Endometrial microvascular endothelial cells (primary cell): ENCODE results near the gene S100A11. TPM values are rescaled to one million over a fixed set of nuclear protein-coding genes. Genes with fewer than 3 reads are reported as not detected.

Source experiments
- in situ Hi-C: cut with HindIII; loops from 2 replicates; pipeline ENCODE4 v1.10.0; 2017; ENCODE audit warnings: low sequenced_read_pairs, low pct_unique_long_range_greater_than_20kb; ENCODE audit errors: inconsistent ontology term
- total RNA-seq: library from RNA; depleted of rRNA; stranded (reverse); fragments of >200 nt; gene quantifications from one replicate; pipeline ENCODE4 v1.2.3, GENCODE V29; 2015; ENCODE audit errors: inconsistent ontology term

Gene S100A11
- total RNA-seq, 1 donor from 2014 or later: 314 TPM

DNA sequence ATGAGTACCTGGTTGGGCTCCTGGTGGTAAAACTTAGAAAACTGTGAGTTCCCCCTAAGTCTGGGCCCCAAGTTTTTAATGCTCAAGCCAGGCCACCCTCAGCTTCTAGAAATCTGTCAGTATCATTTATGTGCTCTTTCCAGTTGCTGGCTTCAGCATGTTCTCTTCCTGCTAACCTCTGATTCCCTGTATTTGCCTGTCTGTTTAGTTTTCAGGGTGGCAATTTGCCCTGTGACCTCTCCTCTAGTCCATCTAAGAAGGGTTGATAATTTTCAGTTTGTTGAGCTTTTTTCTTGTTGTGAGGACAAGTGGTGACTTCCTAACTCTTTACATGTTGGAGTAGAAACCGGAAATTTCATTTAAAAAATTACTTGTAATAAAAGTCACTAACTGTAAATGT lies 27.1 kb downstream of the S100A11 start:
- in situ Hi-C loops: no loop called here

GRCh38 chr1:152007047-152007446 lies 29.8 kb downstream of the S100A11 start:
- in situ Hi-C loops: no loop called here

DNA sequence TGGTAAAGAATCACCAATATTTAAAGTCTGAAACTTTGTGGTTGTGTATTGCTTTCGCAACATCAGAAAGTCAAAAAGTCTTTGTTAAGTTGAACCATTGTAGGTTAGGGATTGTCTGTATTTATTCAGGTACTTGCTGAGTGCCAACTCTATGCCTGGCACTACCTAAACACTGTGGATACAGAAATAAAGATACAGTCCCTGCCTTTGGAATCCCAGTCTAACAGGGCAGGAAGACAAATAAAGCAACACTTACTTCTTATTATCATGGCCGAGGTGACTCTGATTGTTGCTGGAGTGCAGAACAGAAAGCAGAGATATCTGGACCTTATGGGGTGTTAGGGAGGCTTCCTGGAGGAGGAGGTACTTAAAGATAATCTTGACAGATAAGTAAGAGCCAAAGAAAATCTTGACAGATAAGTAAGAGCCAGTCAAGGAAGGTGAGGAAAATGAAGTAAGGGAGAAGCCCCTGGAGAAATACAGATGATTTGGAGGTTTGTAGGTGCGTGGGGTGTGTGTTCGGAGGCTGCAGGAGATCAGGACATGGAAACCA lies 31.4 kb downstream of the S100A11 start:
- in situ Hi-C loops: no loop called here

DNA sequence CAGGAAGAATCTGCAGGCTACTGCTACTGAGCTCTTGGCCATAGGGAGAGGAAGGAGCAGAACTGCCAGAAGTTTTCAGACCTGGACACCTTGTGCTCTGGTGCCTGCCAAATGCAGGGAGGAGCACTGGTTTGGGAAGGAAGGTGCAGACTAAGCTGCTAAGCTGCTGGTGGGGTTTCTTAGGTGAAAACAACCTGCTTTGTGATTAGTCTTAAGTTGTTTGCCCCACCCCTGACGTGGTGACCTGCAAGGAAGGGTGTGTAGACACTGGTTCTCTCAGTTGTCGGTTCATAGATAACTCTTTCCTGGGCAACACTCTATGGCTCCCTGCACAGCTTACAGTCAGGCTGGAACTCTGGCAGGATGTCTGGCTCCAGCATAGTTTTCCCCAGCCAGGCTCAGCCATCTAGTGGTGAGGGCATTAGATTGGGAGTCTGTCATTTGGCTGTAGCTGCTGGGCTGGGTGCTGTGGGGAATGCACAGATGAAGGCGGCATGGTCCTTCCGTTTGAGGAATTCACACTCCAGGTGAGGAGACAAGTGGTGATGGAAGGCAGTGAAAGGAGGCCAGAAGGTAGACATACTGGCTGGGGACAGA lies 32.9 kb downstream of the S100A11 start:
- in situ Hi-C loops: no loop called here

DNA sequence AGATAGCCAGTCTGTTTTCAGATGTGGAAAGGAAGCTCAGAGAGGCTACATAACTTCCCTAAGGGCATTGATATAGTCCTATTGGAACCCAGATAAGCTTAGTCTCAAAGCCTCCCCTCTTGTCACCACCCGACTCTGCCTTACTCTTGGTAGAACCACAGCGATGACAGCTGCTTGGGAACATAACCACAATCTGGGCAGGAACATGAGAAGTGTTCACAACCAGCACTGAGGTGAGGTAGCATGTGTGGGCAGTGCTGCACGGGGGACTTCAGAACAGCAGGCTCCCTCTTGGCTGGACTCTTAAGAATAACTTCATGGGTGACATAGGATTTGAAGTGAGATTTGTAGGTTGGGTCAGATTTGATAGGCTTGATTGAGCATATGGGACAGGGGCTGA lies 33.8 kb downstream of the S100A11 start:
- in situ Hi-C loops: no loop called here

- in situ Hi-C loops: no loop called here
Measured at GRCh38 chr1:152001631-152002584, 34.9 kb downstream of the S100A11 start.

DNA sequence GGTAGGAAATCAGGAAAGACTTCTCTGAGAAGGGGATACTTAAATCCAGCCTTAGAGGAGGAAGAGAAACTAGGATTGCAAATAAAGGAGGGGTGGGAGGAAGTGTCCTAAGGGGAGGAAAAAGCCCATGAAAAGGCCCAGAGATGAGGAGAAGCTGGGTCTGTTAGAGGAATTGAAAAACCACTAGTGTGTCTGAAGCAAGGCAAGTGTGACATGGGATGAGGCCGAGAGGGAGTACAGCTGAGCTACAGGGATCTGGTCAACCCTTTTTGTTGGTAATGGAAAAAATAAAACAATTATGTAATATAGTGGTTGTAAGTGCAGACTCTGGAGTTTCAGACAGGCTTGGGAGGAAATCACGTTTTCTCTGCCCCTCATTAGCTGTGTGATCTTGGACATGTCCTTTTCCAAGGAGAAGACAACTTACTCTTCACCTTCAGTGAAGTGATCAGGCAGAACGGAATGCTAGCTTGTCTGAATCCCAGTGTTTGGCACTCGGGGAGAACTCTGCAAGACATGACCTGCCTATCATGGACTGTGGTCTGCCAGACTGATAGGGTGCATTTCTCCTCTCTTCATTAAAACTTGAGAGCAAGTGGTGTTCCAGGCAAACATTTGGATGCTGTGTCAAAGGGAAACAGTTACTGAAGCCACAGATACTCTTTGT lies 35.7 kb downstream of the S100A11 start:
- in situ Hi-C loops: no loop called here

- in situ Hi-C loops: loop anchor here (10.0 kb wide), 1 partner anchor 64 kb away; no protein-coding TSS in a partner anchor
Measured at GRCh38 chr1:151998611-151999362, 38.0 kb downstream of the S100A11 start.

- in situ Hi-C loops: loop anchor here (10.0 kb wide), 1 partner anchor 62 kb away; no protein-coding TSS in a partner anchor
Measured at GRCh38 chr1:151997284-151997570, 39.6 kb downstream of the S100A11 start.

DNA sequence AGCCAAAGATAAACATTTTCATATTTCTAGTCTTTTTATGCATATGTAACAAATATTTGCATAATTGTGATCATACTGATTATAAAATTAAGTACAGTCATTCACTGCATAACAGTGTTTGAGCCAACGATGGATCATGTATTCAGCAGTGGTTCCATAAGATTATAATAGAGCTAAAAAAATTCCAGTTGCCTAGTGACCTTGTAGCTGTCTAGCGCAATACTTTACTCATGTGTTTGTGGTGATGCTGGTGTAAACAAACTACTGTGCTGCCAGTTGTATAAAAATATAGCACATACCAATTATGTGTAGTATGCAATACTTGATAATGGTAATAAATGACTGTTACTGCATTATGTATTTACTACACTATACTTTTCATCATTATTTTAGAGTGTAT lies 41.0 kb downstream of the S100A11 start:
- in situ Hi-C loops: loop anchor here (10.0 kb wide), 1 partner anchor 61 kb away; no protein-coding TSS in a partner anchor

DNA sequence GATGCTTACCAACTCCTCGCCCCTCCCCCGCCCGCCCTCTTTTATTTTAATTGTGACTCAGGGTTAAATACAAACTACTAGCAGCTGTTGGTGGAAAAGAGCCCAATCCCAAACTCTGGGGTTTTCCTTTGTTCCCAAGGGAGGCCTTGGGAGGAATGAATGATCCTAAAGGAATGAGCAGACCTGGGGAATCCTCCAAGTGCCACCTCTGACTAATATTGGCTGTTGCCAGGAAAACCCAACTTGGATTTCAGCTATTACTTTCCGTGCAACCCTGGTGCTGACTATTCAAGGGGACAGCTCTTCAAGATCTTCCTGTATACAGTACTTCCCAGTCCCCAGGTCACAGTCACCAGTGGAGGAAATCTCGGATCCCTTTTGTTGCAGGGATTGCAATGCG lies 41.8 kb downstream of the S100A11 start:
- in situ Hi-C loops: loop anchor here (10.0 kb wide), 1 partner anchor 60 kb away; no protein-coding TSS in a partner anchor

GRCh38 chr1:151993734-151994496 lies 42.9 kb downstream of the S100A11 start, which contains the start of gene S100A10:
S100A10 (minus strand) TSS chr1:151993859; CDS start chr1:151986230, 7,629 bp downstream.
- in situ Hi-C loops: loop anchor here (10.0 kb wide), 1 partner anchor 59 kb away; no protein-coding TSS in a partner anchor

DNA sequence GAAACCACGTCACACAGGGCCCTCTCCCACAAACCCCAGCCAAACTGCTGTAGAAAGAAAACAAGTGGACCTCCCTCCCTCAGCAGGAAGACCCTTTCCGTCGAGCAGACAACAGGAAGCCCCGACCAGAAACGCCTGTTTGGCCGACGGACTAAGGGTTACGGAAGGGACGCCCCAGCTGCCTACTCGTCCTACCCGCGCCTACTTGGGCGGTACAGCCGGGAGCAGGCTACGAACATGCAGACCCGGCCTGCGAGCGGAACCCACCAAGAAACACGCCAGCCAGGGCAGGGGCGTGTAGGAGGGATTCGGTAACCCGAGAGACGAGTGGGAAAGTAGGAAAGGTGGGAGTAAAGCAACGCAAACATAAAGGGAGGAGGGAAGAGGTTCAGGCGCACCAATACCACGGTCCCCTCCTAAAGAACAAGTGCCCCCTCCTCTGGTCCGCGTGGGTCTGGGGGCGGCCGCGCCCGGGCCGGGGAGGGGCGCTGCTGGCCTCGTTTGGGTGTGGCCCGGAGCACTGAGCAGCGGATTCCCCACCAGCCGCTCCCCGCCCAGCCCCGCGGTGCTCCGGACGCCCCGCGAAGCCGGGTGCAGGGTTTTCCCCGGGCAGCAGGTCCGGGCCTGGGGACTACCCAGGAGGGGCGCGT lies 43.6 kb downstream of the S100A11 start:
- in situ Hi-C loops: loop anchor here (10.0 kb wide), 1 partner anchor 58 kb away; no protein-coding TSS in a partner anchor

DNA sequence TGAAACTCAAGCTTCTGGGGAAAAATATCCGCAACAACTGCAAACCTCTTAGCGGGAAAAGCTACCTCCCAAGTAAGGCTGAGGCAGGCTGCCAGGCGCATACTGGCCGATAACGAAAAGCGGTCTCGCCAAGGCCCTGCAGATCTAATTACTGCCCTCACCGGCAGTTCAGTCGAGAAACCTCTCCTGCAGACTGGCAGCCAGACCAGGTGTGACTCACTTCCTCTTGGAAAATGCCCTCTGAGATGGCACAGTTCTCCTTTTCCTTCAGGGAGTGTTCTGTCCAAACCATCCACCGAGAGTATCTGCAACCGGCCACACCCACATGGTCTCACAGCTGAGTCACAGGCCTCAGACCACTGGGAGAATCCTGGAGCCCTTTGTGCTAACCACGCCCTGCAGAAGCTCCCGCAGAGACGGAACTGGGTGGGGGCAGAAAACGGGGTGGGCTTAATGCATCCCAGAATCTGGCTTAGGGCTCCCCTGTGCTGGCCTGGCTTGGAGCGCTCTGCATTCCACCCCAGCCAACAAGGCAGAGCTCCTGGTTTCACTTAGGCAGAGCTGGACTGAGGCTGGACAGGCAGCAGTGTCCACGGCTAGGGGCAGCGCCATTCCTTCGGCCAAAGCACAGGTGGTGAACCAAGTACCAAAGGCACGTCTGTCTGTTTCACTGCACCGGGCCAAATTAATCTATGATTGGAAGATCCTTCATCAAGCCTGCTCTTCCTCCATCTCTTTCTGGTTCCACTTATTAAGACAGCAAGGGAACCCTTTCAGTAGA lies 44.3 kb downstream of the S100A11 start:
- in situ Hi-C loops: loop anchor here (10.0 kb wide), 1 partner anchor 58 kb away; no protein-coding TSS in a partner anchor

DNA sequence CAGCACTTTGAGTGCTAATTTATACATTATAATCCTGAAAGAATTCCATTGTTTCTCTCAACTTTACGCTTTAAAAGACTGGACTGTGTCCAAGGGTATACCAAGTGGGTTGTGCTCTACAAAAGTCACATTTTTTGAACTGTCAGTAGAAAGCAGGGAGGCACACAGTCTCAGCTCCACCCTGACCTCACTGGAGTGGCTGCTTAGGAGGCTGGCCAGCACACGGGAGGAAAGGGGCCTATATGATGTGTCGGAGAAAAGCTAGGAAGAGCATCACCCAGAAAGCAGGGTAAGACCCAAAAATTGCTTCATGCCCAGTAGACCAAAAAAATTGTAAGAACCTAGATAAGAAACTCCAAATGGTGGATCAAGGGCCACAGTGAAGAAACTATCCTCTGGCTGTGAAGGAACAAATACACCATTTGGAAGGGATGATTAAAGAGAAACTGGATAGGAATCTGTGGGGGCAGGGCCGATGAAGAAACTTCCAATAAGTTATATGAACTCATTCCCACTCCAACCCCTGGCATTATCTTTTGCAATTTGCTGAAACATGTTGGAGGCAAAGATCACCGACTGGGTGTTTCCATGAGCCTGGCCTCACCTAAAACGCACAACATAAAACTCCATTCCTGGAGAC lies 45.0 kb downstream of the S100A11 start:
- in situ Hi-C loops: loop anchor here (10.0 kb wide), 1 partner anchor 57 kb away; no protein-coding TSS in a partner anchor

DNA sequence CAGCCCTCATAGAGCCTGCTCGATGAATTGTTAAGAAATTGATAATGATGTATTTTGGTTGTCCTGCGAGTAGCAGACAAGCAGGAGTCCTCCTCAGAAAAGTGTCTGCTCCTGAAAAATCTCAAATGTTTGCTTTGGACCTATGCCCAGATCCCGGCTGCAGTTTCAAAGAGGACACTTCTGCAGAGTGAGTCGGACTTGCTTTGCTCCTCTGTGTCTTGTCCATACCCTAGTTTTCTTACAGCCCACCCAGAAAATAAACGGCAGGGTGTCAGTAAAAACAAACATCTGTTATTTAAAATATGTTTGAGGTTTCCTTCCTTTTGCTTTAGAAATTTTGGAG lies 46.0 kb downstream of the S100A11 start:
- in situ Hi-C loops: loop anchor here (10.0 kb wide), 1 partner anchor 56 kb away; no protein-coding TSS in a partner anchor
